Epithelial cell of esophagus (primary cell): ENCODE data around the gene NEDD4.
"Not testable (repeated sequence)": the region's sequence is repeated elsewhere in the genome, so short reads cannot be mapped to it uniquely, and the experiment has no call there.

Experiments
- DNase-seq: peaks from one replicate; pipeline ENCODE4 v3.0.0; 2010; ENCODE audit warnings: low read depth
- H3K4me3 ChIP-seq: 2 replicates; pipeline ENCODE4 v1.5.1; 2011; ENCODE audit warnings: mild to moderate bottlenecking, low read length, control low read depth
- CTCF ChIP-seq: IDR thresholded peaks from 2 replicates; pipeline ENCODE4 v1.5.1; 2011; ENCODE audit warnings: low read depth, mild to moderate bottlenecking, low read length, control low read depth, inconsistent platforms; ENCODE audit not compliant: insufficient read depth; ENCODE audit errors: missing control alignments

Gene NEDD4

GRCh38 chr15:55789066-55789660 lies 204.2 kb downstream of the NEDD4 start:
- no peak overlapping the region for H3K4me3 ChIP-seq
- DNase-seq = peak; percentile 6
- TF ChIP-seq CTCF = peak; percentile 43

GRCh38 chr15:55786341-55786740 lies 207.1 kb downstream of the NEDD4 start:
- H3K4me3 ChIP-seq = no peak overlapping the region
- no peak for TF ChIP-seq CTCF
- no peak for DNase-seq

- not testable (repeated sequence) for H3K4me3 ChIP-seq, DNase-seq
Observed at GRCh38 chr15:55785593-55785992, 207.8 kb downstream of the NEDD4 start.

- no peak for DNase-seq
- no peak for TF ChIP-seq CTCF
- H3K4me3 ChIP-seq = no peak overlapping the region
Observed at GRCh38 chr15:55784286-55784685, 209.1 kb downstream of the NEDD4 start.

GRCh38 chr15:55782901-55783300 lies 210.5 kb downstream of the NEDD4 start:
- TF ChIP-seq CTCF = no peak
- no peak for DNase-seq
- H3K4me3 ChIP-seq = no peak overlapping the region

- H3K4me3 ChIP-seq = no peak overlapping the region
- TF ChIP-seq CTCF = no peak
- DNase-seq = no peak
Observed at GRCh38 chr15:55780292-55780691, 213.1 kb downstream of the NEDD4 start.

GRCh38 chr15:55778932-55779331 lies 214.5 kb downstream of the NEDD4 start:
- DNase-seq = no peak
- no peak for TF ChIP-seq CTCF
- H3K4me3 ChIP-seq = no peak overlapping the region
